ENCODE data around the gene SCGB1C1. TPM values are rescaled to one million over a fixed set of nuclear protein-coding genes. Genes with fewer than 3 reads are reported as not detected.

The SCGB1C1 gene
- total and polyA plus RNA-seq, 4 donors: not detected

DNA sequence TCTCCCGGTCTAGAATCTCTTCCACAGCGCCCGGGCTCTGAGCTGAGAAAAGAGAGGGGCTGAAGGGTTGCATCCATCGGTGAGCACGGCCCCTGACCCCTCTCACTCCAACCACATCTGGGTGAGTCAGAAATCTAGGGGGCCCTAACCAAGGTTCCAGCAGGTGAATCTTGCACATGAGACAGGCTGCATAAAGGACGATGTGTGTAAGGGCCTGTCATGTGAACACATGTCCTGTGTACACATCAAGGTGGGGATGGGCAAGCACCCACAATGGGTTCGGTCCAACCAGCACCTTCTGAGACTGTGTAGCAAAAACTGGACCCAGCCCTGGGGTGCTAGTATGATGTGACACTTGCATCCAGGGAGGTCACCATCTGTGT is 13.1 kb downstream of the SCGB1C1 start:
- Histone ChIP-seq H3K9ac (ENCODE audit: insufficient read depth in 1 of 2, low read length in 2 of 2) (peak overlapping the region in 1 of 2 donors; percentile 81), H3K9me3 (ENCODE audit: control insufficient read depth in 4 of 4, insufficient read depth in 3 of 4, low read length in 3 of 4) (no peaks in the 10 kb centered on the region), H3K4me1 (ENCODE audit: control insufficient read depth in 5 of 5, insufficient read depth in 5 of 5, low read length in 5 of 5) (peaks cover 0 to 28% (median 19%) of the 10 kb centered on the region in 5 donors), H3K4me3 (no peak overlapping the region), H3K36me3 (ENCODE audit: control insufficient read depth in 4 of 4, insufficient read depth in 4 of 4, low read length in 4 of 4) (peaks cover 0 to 29% (median 27%) of the 10 kb centered on the region in 4 donors), H3K27ac (ENCODE audit: low read depth in 1 of 2, low read length in 1 of 2) (peak overlapping the region in 1 of 2 donors; percentile 18), H3K27me3 (ENCODE audit: control insufficient read depth in 3 of 3, insufficient read depth in 3 of 3, low read length in 2 of 3) (no peaks in the 10 kb centered on the region)
- ATAC-seq (ENCODE audit: insufficient read depth, low FRiP score): no peak
- WGBS, 2 donors: 86 to 95% methylated on average over 7 of the region's 7 CpGs
- no peak for DNase-seq
- TF ChIP-seq, protein P1, sequence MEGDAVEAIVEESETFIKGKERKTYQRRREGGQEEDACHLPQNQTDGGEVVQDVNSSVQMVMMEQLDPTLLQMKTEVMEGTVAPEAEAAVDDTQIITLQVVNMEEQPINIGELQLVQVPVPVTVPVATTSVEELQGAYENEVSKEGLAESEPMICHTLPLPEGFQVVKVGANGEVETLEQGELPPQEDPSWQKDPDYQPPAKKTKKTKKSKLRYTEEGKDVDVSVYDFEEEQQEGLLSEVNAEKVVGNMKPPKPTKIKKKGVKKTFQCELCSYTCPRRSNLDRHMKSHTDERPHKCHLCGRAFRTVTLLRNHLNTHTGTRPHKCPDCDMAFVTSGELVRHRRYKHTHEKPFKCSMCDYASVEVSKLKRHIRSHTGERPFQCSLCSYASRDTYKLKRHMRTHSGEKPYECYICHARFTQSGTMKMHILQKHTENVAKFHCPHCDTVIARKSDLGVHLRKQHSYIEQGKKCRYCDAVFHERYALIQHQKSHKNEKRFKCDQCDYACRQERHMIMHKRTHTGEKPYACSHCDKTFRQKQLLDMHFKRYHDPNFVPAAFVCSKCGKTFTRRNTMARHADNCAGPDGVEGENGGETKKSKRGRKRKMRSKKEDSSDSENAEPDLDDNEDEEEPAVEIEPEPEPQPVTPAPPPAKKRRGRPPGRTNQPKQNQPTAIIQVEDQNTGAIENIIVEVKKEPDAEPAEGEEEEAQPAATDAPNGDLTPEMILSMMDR (IDR thresholded peaks at IDR 0.05; ENCODE audit: control extremely low read depth, extremely low read depth): no peak

DNA sequence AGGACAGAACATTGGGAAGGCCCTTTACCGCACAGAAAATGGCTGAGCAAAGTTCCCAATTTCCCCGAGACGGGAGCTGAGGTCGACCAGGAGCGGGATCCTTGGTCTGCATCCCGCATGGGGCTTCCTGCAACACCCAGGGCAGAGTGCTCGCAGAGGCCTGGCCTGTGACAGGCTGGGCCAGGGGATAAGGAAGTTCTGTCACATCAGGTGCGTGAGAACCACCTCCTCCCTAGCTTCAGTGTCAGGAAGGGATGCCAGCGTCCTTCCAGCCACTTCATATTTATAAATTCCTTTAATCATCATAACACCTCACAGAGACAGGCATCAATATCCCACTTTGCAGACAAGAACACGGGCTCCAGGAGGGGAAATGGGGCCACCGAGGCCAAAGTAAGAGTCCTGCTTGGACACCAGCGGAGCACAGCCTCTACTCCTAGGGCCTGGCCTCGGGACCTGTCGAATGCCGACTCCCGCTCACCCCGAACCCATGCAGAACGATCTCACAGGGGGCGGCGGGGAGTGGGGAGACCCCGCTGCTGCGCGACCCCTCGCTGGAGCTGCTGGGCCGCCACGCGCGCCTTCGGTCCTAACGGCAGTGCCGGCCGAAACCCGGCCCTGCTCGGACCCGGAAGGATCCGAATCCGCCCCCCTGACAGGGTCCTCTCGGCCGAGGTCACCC is 13.8 kb downstream of the SCGB1C1 start:
- DNase-seq: peak in 1 of 3 donors; percentile 12
- no peak for ATAC-seq (ENCODE audit: insufficient read depth, low FRiP score)
- Histone ChIP-seq H3K36me3 (ENCODE audit: control insufficient read depth in 4 of 4, insufficient read depth in 4 of 4, low read length in 4 of 4) (peaks cover 2 to 35% (median 34%) of the 10 kb centered on the region in 4 donors), H3K27ac (ENCODE audit: low read depth in 1 of 2, low read length in 1 of 2) (peak overlapping the region; percentile 95 to 97), H3K4me3 (peak overlapping the region; percentile 86), H3K9me3 (ENCODE audit: control insufficient read depth in 4 of 4, insufficient read depth in 3 of 4, low read length in 3 of 4) (no peaks in the 10 kb centered on the region), H3K4me1 (ENCODE audit: control insufficient read depth in 5 of 5, insufficient read depth in 5 of 5, low read length in 5 of 5) (peaks cover 0 to 28% (median 20%) of the 10 kb centered on the region in 5 donors), H3K9ac (ENCODE audit: insufficient read depth in 1 of 2, low read length in 2 of 2) (peak overlapping the region; percentile 61 to 81), H3K27me3 (ENCODE audit: control insufficient read depth in 3 of 3, insufficient read depth in 3 of 3, low read length in 2 of 3) (no peaks in the 10 kb centered on the region)
- TF ChIP-seq, protein P1 (IDR thresholded peaks at IDR 0.05; ENCODE audit: control extremely low read depth, extremely low read depth): no peak
- WGBS, 2 donors: 1 to 3% methylated on average over 38 to 39 of the region's 39 CpGs

DNA sequence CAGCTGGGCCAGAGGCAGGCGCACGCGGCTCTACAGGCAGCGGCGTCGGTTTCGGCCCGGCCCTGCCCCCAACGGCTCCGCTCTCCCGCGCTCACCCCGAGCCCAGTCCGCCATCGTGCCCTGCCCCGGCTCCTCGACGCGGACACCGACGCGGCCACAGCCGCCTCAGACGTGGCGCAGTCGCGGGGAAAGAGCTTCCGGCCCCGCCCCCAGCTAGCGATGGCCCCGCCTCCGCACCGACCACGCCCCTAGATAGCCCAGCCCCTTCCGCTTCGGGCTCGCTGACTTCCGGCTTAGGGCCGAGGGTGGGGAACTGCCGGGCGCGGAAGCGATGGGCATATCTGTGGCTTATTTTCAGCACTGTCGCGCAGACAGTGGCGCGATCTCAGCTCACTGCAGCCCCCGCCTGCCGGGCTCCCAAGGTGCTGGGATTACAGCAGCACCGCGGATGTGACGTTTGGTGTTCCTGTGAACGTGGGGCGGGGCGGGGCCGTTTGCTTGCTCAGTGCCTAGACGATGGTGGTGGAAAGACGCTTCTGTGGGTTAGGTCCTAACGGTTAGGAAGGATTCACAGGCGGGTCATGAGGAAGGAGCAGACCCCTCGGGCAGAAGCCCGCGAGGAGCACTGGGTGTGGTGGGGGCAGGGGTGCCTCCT is 14.5 kb downstream of the SCGB1C1 start, which contains the start of the genes BET1L and RIC8A:
Gene BET1L (minus strand): TSS at position 192 of the 655 bp plus-strand sequence. CDS start 78 bp downstream, at position 114.
Gene RIC8A (plus strand): TSS at position 501 of the 655 bp plus-strand sequence. CDS start 1,147 bp downstream, outside the sequence.
- peak within 1 kb of the TSS; percentile 86 for H3K4me3 ChIP-seq
- DNase-seq: peak; percentile 97 to 99 (median 97)
- H3K4me1 ChIP-seq (ENCODE audit: control insufficient read depth in 5 of 5, insufficient read depth in 5 of 5, low read length in 5 of 5): peaks cover 0 to 28% (median 20%) of the 10 kb centered on the region in 5 donors
- no peaks in the 10 kb centered on the region for H3K27me3 ChIP-seq (ENCODE audit: control insufficient read depth in 3 of 3, insufficient read depth in 3 of 3, low read length in 2 of 3)
- WGBS, 2 donors: 0 to 1% methylated on average over 62 to 63 of the region's 63 CpGs
- peaks cover 2 to 42% (median 40%) of the 10 kb centered on the region in 4 donors for H3K36me3 ChIP-seq (ENCODE audit: control insufficient read depth in 4 of 4, insufficient read depth in 4 of 4, low read length in 4 of 4)
- TF ChIP-seq, protein P1 (IDR thresholded peaks at IDR 0.05; ENCODE audit: control extremely low read depth, extremely low read depth): no peak
- ATAC-seq (ENCODE audit: insufficient read depth, low FRiP score): peak; percentile 94
- peak within 1 kb of the TSS; percentile 95 to 97 for H3K27ac ChIP-seq (ENCODE audit: low read depth in 1 of 2, low read length in 1 of 2)
- H3K9ac ChIP-seq (ENCODE audit: insufficient read depth in 1 of 2, low read length in 2 of 2): peak within 1 kb of the TSS; percentile 91 to 93
- no peaks in the 10 kb centered on the region for H3K9me3 ChIP-seq (ENCODE audit: control insufficient read depth in 4 of 4, insufficient read depth in 3 of 4, low read length in 3 of 4)
